ENCODE data around the gene SDF2L1.

Gene SDF2L1

GRCh38 chr22:21680830-21681565 lies 38.9 kb downstream of the SDF2L1 start:
- H3K27me3 ChIP-seq (ENCODE audit: insufficient read depth, low read depth, severe bottlenecking): no peaks in the 10 kb centered on the region
- no peaks in the 10 kb centered on the region for H3K9me3 ChIP-seq (ENCODE audit: severe bottlenecking)
- no peak overlapping the region for H3K4me3 ChIP-seq (ENCODE audit: low read depth, low read length)
- no peak for TF ChIP-seq CTCF (IDR thresholded peaks at IDR 0.05; ENCODE audit: low read depth, low read length)
- peaks cover 25% of the 10 kb centered on the region for H3K36me3 ChIP-seq
- no peak for DNase-seq
- no peak overlapping the region for H3K27ac ChIP-seq

- no peak for DNase-seq
- peaks cover 25% of the 10 kb centered on the region for H3K36me3 ChIP-seq
- no peak overlapping the region for H3K27ac ChIP-seq
- no peak overlapping the region for H3K4me3 ChIP-seq (ENCODE audit: low read depth, low read length)
- no peaks in the 10 kb centered on the region for H3K9me3 ChIP-seq (ENCODE audit: severe bottlenecking)
- TF ChIP-seq CTCF (IDR thresholded peaks at IDR 0.05; ENCODE audit: low read depth, low read length): no peak
- no peaks in the 10 kb centered on the region for H3K27me3 ChIP-seq (ENCODE audit: insufficient read depth, low read depth, severe bottlenecking)
Observed at GRCh38 chr22:21681566-21682370, 39.7 kb downstream of the SDF2L1 start.

GRCh38 chr22:21682385-21683175 lies 40.5 kb downstream of the SDF2L1 start:
- H3K27me3 ChIP-seq (ENCODE audit: insufficient read depth, low read depth, severe bottlenecking): no peaks in the 10 kb centered on the region
- peaks cover 29% of the 10 kb centered on the region for H3K36me3 ChIP-seq
- no peak for TF ChIP-seq CTCF (IDR thresholded peaks at IDR 0.05; ENCODE audit: low read depth, low read length)
- DNase-seq: no peak
- H3K9me3 ChIP-seq (ENCODE audit: severe bottlenecking): no peaks in the 10 kb centered on the region
- H3K27ac ChIP-seq: no peak overlapping the region
- no peak overlapping the region for H3K4me3 ChIP-seq (ENCODE audit: low read depth, low read length)

- H3K27me3 ChIP-seq (ENCODE audit: insufficient read depth, low read depth, severe bottlenecking): no peaks in the 10 kb centered on the region
- no peak overlapping the region for H3K27ac ChIP-seq
- no peak overlapping the region for H3K4me3 ChIP-seq (ENCODE audit: low read depth, low read length)
- DNase-seq: no peak
- no peaks in the 10 kb centered on the region for H3K9me3 ChIP-seq (ENCODE audit: severe bottlenecking)
- H3K36me3 ChIP-seq: peaks cover 36% of the 10 kb centered on the region
- TF ChIP-seq CTCF (IDR thresholded peaks at IDR 0.05; ENCODE audit: low read depth, low read length): no peak
Observed at GRCh38 chr22:21683401-21683811, 41.3 kb downstream of the SDF2L1 start.

- no peak for TF ChIP-seq CTCF (IDR thresholded peaks at IDR 0.05; ENCODE audit: low read depth, low read length)
- no peak overlapping the region for H3K4me3 ChIP-seq (ENCODE audit: low read depth, low read length)
- H3K27me3 ChIP-seq (ENCODE audit: insufficient read depth, low read depth, severe bottlenecking): no peaks in the 10 kb centered on the region
- no peak overlapping the region for H3K27ac ChIP-seq
- no peaks in the 10 kb centered on the region for H3K9me3 ChIP-seq (ENCODE audit: severe bottlenecking)
- H3K36me3 ChIP-seq: peaks cover 43% of the 10 kb centered on the region
- DNase-seq: no peak
Observed at GRCh38 chr22:21684492-21685163, 42.5 kb downstream of the SDF2L1 start.

All from WERI-Rb-1 (cell line).